Testis (tissue), 3 donors: ENCODE data around the gene SLX9. TPM values are rescaled to one million over a fixed set of nuclear protein-coding genes. Genes with fewer than 3 reads are reported as not detected.
"Not testable (repeated sequence)": the region's sequence is repeated elsewhere in the genome, so short reads cannot be mapped to it uniquely, and the experiment has no call there.

Experiments
- DNase-seq: peaks from one replicate; pipeline ENCODE4 v3.0.0-alpha.2; 2019
- H3K27ac ChIP-seq, 2 donors: fragments of 200-600 bp; sonication (generic); one replicate each; pipeline ENCODE4 v1.5.1; 2019
- H3K27me3 ChIP-seq: fragments of 200-600 bp; sonication (generic); one replicate; pipeline ENCODE4 v1.5.1; 2019
- H3K36me3 ChIP-seq: fragments of 200-600 bp; sonication (generic); one replicate; pipeline ENCODE4 v1.5.1; 2017; ENCODE audit warnings: low read depth; ENCODE audit errors: missing control alignments
- H3K4me1 ChIP-seq: fragments of 200-600 bp; sonication (generic); one replicate; pipeline ENCODE4 v1.5.1; 2019
- H3K4me3 ChIP-seq, 2 donors: fragments of 200-600 bp; sonication (generic); one replicate each; pipeline ENCODE4 v1.5.1; 2017 to 2019
- H3K9me3 ChIP-seq: fragments of 200-600 bp; sonication (generic); one replicate; pipeline ENCODE4 v1.5.1; 2017
- POLR2A ChIP-seq: fragments of 450-650 bp; IDR thresholded peaks from one replicate; pipeline ENCODE4 v1.6.1; 2017; ENCODE audit warnings: antibody characterized with exemption, mild to moderate bottlenecking, moderate library complexity
- WGBS, 2 donors: methylation state at CpG; one replicate each; pipeline ENCODE4 v1.1.5; 2018; 5-methylcytosine and 5-hydroxymethylcytosine counted together
- intact Hi-C: fragments of 100-400 bp; cut with DNase I; formaldehyde crosslinking; loops from one replicate; pipeline ENCODE4 v1.15.1; 2023; ENCODE audit warnings: low total_unique reads
- polyA plus RNA-seq: library from polyadenylated mRNA; stranded (reverse); fragments of 350-450 nt; fragmentation: Illumina TruSeq; extraction: RNeasy Lipid Tissue Mini Kit (QIAGEN cat#74804); gene quantifications from one replicate; pipeline ENCODE4 v1.2.3, GENCODE V29; 2014; ENCODE audit warnings: low read depth, low replicate concordance; ENCODE audit not compliant: insufficient read depth
- total RNA-seq, 2 donors: library from RNA; depleted of rRNA; stranded (reverse); fragments of >200 nt; gene quantifications; one replicate each; pipeline ENCODE4 v1.2.3, GENCODE V29; 2016
- TF ChIP-seq, protein P1 (sequence below), 3 experiments: fragments of 450-650 bp in 2 of 3; fragments of 200-600 bp in 1 of 3; sonication (generic) in 1 of 3; IDR thresholded peaks; one replicate each; pipeline ENCODE4 v1.5.1; 2016 to 2019; ENCODE audit warnings: antibody characterized with exemption in 3 of 3, mild to moderate bottlenecking in 2 of 3, moderate library complexity in 1 of 3

Gene SLX9
- total and polyA plus RNA-seq, 3 donors from 2014 or later = 30.8 to 46.2 (median 31.9) TPM

DNA sequence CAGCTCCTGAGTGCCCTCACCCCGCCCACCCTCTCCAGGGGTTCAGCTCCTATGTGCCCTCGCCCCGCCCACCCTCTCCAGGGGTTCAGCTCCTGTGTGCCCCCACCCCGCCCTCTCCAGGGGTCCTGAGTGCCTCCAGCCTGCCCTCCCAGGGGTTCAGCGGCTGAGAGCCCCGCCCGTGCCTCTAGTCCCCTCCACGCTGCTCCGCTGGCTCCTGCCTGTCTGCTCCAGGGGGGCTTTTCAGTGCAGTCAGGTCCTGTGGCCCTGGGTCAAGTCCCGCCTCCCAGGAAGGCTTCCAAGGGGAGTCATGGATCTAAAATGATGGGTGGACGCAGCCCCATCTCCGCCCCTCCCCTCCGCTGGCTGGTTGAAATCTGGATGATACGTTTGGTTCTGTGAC, 33.8 kb downstream of the SLX9 start:
- DNase-seq = no peak
- Histone ChIP-seq H3K4me3 (no peak overlapping the region), H3K9me3 (no peaks in the 10 kb centered on the region), H3K27me3 (no peaks in the 10 kb centered on the region), H3K4me1 (no peaks in the 10 kb centered on the region), H3K27ac (no peak overlapping the region), H3K36me3 (no peaks in the 10 kb centered on the region)
- no peak for TF ChIP-seq POLR2A
- TF ChIP-seq, protein P1, sequence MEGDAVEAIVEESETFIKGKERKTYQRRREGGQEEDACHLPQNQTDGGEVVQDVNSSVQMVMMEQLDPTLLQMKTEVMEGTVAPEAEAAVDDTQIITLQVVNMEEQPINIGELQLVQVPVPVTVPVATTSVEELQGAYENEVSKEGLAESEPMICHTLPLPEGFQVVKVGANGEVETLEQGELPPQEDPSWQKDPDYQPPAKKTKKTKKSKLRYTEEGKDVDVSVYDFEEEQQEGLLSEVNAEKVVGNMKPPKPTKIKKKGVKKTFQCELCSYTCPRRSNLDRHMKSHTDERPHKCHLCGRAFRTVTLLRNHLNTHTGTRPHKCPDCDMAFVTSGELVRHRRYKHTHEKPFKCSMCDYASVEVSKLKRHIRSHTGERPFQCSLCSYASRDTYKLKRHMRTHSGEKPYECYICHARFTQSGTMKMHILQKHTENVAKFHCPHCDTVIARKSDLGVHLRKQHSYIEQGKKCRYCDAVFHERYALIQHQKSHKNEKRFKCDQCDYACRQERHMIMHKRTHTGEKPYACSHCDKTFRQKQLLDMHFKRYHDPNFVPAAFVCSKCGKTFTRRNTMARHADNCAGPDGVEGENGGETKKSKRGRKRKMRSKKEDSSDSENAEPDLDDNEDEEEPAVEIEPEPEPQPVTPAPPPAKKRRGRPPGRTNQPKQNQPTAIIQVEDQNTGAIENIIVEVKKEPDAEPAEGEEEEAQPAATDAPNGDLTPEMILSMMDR (IDR thresholded peaks at IDR 0.05) = no peak
- intact Hi-C loops = no loop called here
- WGBS, 2 donors = 85 to 94% methylated on average over 6 to 11 of the region's 14 CpGs

DNA sequence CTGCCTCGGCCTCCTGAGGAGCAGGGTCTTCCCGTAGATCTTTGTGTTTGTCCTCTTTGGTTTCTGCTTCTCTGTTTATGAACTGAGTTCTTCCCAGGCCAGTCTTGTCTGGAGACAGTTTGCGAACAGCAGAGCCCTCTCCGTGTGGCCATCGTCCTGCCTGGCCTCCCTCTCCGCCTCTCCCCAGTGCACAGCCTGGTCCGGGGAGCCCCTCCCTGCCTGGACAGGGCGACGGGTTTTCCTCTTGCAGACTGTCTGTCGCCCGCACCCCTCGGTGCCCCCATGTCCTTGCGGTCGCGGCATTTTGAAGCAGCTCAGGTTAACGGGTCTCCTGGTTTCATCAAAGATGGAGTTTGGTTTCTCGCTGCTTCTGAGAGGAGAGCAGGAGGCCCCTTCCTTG, 34.8 kb downstream of the SLX9 start:
- no peak for DNase-seq
- no peak for TF ChIP-seq POLR2A
- H3K4me1 ChIP-seq = no peaks in the 10 kb centered on the region
- 94 to 97% methylated on average over 13 to 17 of the region's 17 CpGs for WGBS, 2 donors
- no peak overlapping the region for H3K4me3 ChIP-seq
- intact Hi-C loops = no loop called here
- no peak overlapping the region for H3K27ac ChIP-seq
- H3K27me3 ChIP-seq = no peaks in the 10 kb centered on the region
- H3K9me3 ChIP-seq = no peaks in the 10 kb centered on the region
- H3K36me3 ChIP-seq = no peaks in the 10 kb centered on the region

DNA sequence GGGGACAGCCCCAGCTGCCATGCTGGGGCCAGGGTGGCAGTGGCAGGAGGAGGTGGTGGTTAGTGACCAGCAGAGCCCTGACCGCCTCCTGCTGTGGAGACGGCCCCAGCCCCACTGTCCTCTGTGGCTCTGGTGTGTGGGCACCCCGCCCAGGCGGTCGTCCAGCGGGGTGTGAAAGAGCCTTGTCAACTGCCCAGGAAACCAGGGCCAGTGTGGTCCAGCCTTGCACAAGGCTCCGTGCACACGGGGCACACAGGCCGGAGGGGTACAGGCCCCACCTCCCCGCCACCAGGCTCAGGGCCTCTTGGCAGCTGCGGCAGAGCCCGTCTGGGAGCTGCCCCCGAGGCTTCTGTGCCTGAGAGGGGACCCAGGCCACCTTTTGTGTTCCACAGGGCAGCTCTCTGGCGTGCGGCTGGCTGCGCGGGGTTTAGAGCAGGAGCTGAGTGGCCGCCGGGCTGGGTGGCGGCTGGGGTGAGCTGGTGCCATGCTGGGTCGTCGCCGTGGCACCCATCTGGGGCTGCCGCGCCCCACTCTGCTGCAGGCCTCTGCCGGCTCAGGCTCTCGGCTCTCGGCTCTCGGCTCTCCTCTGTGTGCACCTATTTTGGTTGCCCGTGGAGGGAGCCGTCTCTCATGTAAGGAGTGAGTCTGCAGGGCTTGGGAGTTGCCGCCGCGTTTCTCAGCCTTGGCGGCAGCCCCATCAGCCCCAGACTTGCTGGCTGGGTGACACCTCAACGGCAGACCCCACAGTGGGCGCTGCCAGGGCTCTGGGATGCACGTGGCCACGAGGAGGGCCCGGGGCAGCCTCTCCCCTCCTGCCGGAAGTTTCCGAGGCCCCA, 36.1 kb downstream of the SLX9 start:
- Histone ChIP-seq H3K27ac (no peak overlapping the region), H3K4me1 (no peaks in the 10 kb centered on the region), H3K9me3 (no peaks in the 10 kb centered on the region), H3K36me3 (no peaks in the 10 kb centered on the region), H3K27me3 (no peaks in the 10 kb centered on the region), H3K4me3 (no peak overlapping the region)
- 95 to 100% methylated on average over 1 to 42 of the region's 42 CpGs for WGBS, 2 donors
- intact Hi-C loops = no loop called here
- no peak for DNase-seq
- no peak for TF ChIP-seq POLR2A
- TF ChIP-seq, protein P1 (IDR thresholded peaks at IDR 0.05) = no peak

DNA sequence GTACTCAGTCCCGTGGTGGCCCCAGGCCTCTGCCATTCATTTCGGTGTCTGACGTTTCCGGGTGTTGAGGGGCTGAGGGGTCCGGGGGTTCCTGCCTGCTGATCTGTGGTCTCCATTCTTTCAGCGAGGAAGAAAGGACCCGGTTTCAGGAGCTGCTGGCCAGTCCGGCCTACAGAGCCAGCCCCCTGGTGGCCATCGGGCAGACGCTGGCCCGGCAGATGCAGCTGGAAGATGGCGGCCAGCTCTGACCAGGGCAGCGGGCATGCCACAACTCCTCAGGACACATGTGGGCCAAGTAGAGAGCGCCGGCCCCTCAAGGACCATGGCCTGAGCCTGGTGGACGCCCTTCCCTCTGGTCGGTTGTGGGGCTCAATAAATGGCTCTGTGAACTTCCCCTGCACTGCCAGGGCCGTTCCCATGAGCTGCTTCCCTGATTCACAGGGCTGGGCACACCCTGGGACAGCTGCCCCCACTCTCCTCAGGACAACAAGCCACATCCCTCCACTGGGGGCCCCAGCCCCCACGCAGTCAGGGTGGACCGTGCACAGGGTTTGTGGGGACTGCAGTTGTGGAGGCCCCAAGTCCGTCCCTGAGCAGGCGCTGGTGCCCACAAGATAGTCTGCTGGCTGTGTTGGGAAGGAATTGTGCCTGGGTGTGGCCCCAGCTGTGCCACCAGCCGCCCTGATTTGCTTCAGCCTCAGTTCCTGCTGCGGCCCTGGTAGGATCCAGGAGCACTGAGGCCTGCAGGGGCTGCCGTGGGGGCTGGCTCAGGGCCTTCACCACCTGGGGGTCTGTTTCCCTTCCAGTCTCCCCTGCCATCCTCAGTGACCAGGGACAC, 36.9 kb downstream of the SLX9 start:
- DNase-seq, intact Hi-C loops, H3K27ac ChIP-seq, H3K9me3 ChIP-seq, H3K36me3 ChIP-seq, H3K27me3 ChIP-seq, H3K4me3 ChIP-seq, H3K4me1 ChIP-seq: not testable (repeated sequence)
- 90 to 95% methylated on average over 9 to 25 of the region's 25 CpGs for WGBS, 2 donors

DNA sequence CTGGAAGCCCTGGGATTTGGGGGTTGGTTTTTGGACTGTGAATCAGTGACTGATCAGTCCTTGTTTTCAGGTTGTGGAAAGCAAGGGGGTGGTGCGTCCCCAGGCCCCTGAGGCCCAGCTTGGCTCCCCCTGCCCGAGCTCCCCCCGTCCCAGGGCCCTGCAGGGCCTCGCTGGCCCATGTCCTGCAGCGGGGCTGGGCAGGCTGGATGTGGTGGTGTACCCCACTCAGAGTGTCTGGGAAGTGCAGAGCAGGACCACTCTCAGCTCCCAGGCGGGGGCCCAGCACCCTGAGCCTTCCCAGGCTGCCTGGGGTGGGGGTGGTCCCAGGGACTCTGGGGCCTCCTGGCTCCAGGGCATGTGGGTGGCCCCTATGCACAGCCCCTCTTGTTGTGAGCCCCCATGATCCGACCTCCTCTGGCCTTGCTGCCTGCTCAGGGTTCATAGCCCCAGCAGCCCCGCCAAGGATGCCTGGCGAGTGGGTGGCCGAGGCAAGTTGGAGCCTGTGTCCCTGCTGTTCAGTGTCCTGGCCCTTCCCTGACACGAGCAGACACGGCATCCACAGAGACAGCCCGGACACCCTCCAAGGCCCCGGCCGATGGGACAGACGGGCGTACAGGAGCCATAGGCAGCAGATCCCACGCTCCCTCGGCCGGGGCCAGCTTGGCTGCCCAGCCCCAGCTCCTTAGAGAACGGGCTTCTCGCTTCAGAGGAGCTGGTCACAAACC, 37.9 kb downstream of the SLX9 start:
- no peaks in the 10 kb centered on the region for H3K36me3 ChIP-seq
- no peak for DNase-seq
- H3K4me1 ChIP-seq = no peaks in the 10 kb centered on the region
- H3K9me3 ChIP-seq = no peaks in the 10 kb centered on the region
- TF ChIP-seq, protein P1 (IDR thresholded peaks at IDR 0.05) = no peak
- no peak for TF ChIP-seq POLR2A
- H3K4me3 ChIP-seq = no peak overlapping the region
- WGBS, 2 donors = 95 to 98% methylated on average over 9 to 22 of the region's 22 CpGs
- H3K27me3 ChIP-seq = no peaks in the 10 kb centered on the region
- intact Hi-C loops = no loop called here
- H3K27ac ChIP-seq = no peak overlapping the region
